ENCODE data around the gene SMAD3. TPM values are rescaled to one million over a fixed set of nuclear protein-coding genes. Genes with fewer than 3 reads are reported as not detected.

The SMAD3 gene
- total and polyA plus RNA-seq, 2 of the 4 experiments (the other 2 are of a cell fraction) = 71.0 to 177 TPM

DNA sequence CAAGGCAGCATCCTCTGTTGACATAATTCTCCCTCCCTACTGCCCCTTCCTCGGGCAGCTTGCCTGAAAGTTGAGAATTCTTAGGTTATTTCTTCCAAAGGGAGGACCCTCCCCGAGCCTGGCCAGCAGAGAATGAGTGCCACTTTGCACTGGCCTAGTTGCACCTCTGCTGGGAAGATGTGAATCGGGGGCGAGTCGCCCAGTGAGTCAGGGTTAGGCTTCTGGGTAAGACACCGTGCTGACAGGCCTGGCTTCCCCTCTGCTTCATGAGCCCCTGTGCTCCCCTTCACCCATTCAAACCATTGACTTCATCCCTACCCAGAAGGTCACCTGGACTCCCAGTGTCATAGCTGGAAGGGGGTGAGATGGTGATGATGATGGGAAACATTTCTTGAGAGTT is 106.8 kb downstream of the SMAD3 start:
- peak; percentile 63 for DNase-seq
- no peak overlapping the region for H2AFZ ChIP-seq (replicated peaks; ENCODE audit: low read length, poor library complexity)
- peak overlapping the region; percentile 55 to 57; a peak in 2 of 4 replicates for H4K8ac ChIP-seq (ENCODE audit: low read depth in 2 of 2, low read length in 2 of 2)
- H2BK5ac ChIP-seq (ENCODE audit: low read depth, low read length, poor library complexity, severe bottlenecking) = peak overlapping the region; percentile 68
- dilution Hi-C loops (cut with HindIII; ENCODE audit: low sequenced_read_pairs, unreplicated experiment) (no loop called here), in situ Hi-C loops (cut with MboI; ENCODE audit: low sequenced_read_pairs) (no loop called here), intact Hi-C loops (cut with micrococcal nuclease) (no loop called here)
- H4K91ac ChIP-seq (ENCODE audit: insufficient read depth, low read depth, low read length) = peak overlapping the region; percentile 51
- peak overlapping the region; percentile 70 for H3K4ac ChIP-seq (ENCODE audit: low read depth, low read length)
- no peak overlapping the region for H3K9ac ChIP-seq (ENCODE audit: low read depth, low read length)
- H3K4me3 ChIP-seq (ENCODE audit: insufficient read depth, low read depth, low read length) = no peak overlapping the region
- peaks cover 19% of the 10 kb centered on the region for H4K20me1 ChIP-seq (ENCODE audit: insufficient read depth, low read length)
- POLR2A ChIA-PET (ENCODE audit: unreplicated experiment) = no interaction called here
- H3K14ac ChIP-seq (replicated peaks; ENCODE audit: low read depth, low read length) = peak overlapping the region; percentile 78
- H3K9me3 ChIP-seq (ENCODE audit: control insufficient read depth, insufficient read depth, low read length) = no peaks in the 10 kb centered on the region
- peak; percentile 1; the same call in 1 of the 2 replicates for TF ChIP-seq RAD21 (IDR thresholded peaks at IDR 0.05; ENCODE audit: low read length)
- TF ChIP-seq MXI1 (IDR thresholded peaks at IDR 0.05; ENCODE audit: borderline replicate concordance, low read depth, low read length) = no peak
- no peak for TF ChIP-seq RCOR1 (IDR thresholded peaks at IDR 0.05; ENCODE audit: insufficient replicate concordance, low read length)
- TF ChIP-seq NFE2L2 (IDR thresholded peaks at IDR 0.05; ENCODE audit: low read depth, low read length) = no peak
- TF ChIP-seq FOS (IDR thresholded peaks at IDR 0.05; ENCODE audit: low read depth, low read length) = 0 out of 2 replicates have a peak, but pooled peaks have one; percentile 18
- TF ChIP-seq BHLHE40 (IDR thresholded peaks at IDR 0.05; ENCODE audit: low read depth, low read length) = no peak
- TF ChIP-seq MAFK (IDR thresholded peaks at IDR 0.05; ENCODE audit: low read depth, low read length) = no peak
- no peak for TF ChIP-seq RFX5 (IDR thresholded peaks at IDR 0.05; ENCODE audit: low read depth, low read length)
- no peak for TF ChIP-seq CTCF (conservative IDR thresholded peaks at IDR 0.05; ENCODE audit: low read depth, low read length)
- no peak for TF ChIP-seq SMC3 (IDR thresholded peaks at IDR 0.05; ENCODE audit: low read depth, low read length)
- no peak for TF ChIP-seq ELK1 (IDR thresholded peaks at IDR 0.05; ENCODE audit: borderline replicate concordance, low read depth, low read length)
- TF ChIP-seq POLR2A (IDR thresholded peaks at IDR 0.05; ENCODE audit: low read depth, low read length) = 0 out of 2 replicates have a peak, but pooled peaks have one; percentile 28
- no peak for TF ChIP-seq CEBPB (IDR thresholded peaks at IDR 0.05; ENCODE audit: low read depth, low read length)
- no peak for TF ChIP-seq CHD1 (IDR thresholded peaks at IDR 0.05; ENCODE audit: low read depth, low read length)
- no peak for TF ChIP-seq MAZ (IDR thresholded peaks at IDR 0.05; ENCODE audit: borderline replicate concordance, low read depth, low read length)
- TF ChIP-seq USF2 (IDR thresholded peaks at IDR 0.05; ENCODE audit: low read depth, low read length) = no peak
- H3K79me1 ChIP-seq (ENCODE audit: low read depth in 1 of 2, low read length in 2 of 2) = peaks cover 75 to 99% of the 10 kb centered on the region in 2 experiments
- H3K18ac ChIP-seq (ENCODE audit: low read depth, low read length) = peak overlapping the region; percentile 53
- CTCF ChIA-PET = no interaction called here
- H2AK9ac ChIP-seq (replicated peaks; ENCODE audit: low read depth, low read length, poor library complexity) = no peak overlapping the region
- BruUV-seq (replicated peaks) = no TSS peak
- no peak overlapping the region for H3K56ac ChIP-seq (ENCODE audit: extremely low read depth, insufficient read depth, low read length)
- H4K5ac ChIP-seq (ENCODE audit: low read depth, low read length) = peak overlapping the region; percentile 45
- H3K9me1 ChIP-seq (ENCODE audit: insufficient read depth, low read length) = peaks cover 67% of the 10 kb centered on the region
- H3K4me1 ChIP-seq (ENCODE audit: control insufficient read depth, insufficient read depth, low read length) = peaks cover 71% of the 10 kb centered on the region
- no CpG with 5 or more reads among the region's 6 CpGs for WGBS, 2 experiments (ENCODE audit: extremely low coverage in 2 of 2, insufficient read length in 1 of 2)
- H2BK20ac ChIP-seq (ENCODE audit: low read depth, low read length) = peak overlapping the region; percentile 37; the same call in 1 of the 2 replicates
- no peak overlapping the region for H3K4me2 ChIP-seq (ENCODE audit: low read depth, low read length)
- H3K27ac ChIP-seq (ENCODE audit: insufficient read depth, low read length) = peak overlapping the region; percentile 68
- H3K36me3 ChIP-seq (ENCODE audit: control insufficient read depth, insufficient read depth, low read length) = peaks cover 83% of the 10 kb centered on the region
- peak overlapping the region; percentile 65 for H2AK5ac ChIP-seq (ENCODE audit: low read depth, low read length)
- H3K27me3 ChIP-seq (ENCODE audit: control insufficient read depth, insufficient read depth, low read length) = no peaks in the 10 kb centered on the region
- ATAC-seq (ENCODE audit: low read depth) = 0 out of 2 replicates have a peak, but pooled peaks have one; percentile 2
- peak overlapping the region; percentile 28 for H2BK120ac ChIP-seq (ENCODE audit: low read depth, low read length)
- peak overlapping the region; percentile 60 for H3K23ac ChIP-seq (ENCODE audit: low read depth, low read length)
- peak overlapping the region; percentile 77; the same call in 1 of the 3 replicates for H2BK15ac ChIP-seq (ENCODE audit: low read depth, low read length)
